ENCODE results near the gene ZNF333. TPM values are rescaled to one million over a fixed set of nuclear protein-coding genes. Genes with fewer than 3 reads are reported as not detected.
"Not testable (repeated sequence)": the region's sequence is repeated elsewhere in the genome, so short reads cannot be mapped to it uniquely, and the experiment has no call there.

The ZNF333 gene
- total RNA-seq, 1 donor from 2014 or later: 22.5 TPM

GRCh38 chr19:14772467-14772866, 82.6 kb downstream of the ZNF333 start:
- H3K27ac Mint-ChIP-seq: no peak overlapping the region
- no peak for TF ChIP-seq CTCF (conservative IDR thresholded peaks at IDR 0.05)
- H3K4me3 Mint-ChIP-seq: no peak overlapping the region
- DNase-seq (ENCODE audit: extremely low spot score, unreplicated experiment): peak; percentile 31
- H3K27me3 Mint-ChIP-seq: peaks cover 3% of the 10 kb centered on the region
- H3K9me3 Mint-ChIP-seq: no peaks in the 10 kb centered on the region
- no peaks in the 10 kb centered on the region for H3K4me1 Mint-ChIP-seq (ENCODE audit: unreplicated experiment)
- no peaks in the 10 kb centered on the region for H3K36me3 Mint-ChIP-seq

DNA sequence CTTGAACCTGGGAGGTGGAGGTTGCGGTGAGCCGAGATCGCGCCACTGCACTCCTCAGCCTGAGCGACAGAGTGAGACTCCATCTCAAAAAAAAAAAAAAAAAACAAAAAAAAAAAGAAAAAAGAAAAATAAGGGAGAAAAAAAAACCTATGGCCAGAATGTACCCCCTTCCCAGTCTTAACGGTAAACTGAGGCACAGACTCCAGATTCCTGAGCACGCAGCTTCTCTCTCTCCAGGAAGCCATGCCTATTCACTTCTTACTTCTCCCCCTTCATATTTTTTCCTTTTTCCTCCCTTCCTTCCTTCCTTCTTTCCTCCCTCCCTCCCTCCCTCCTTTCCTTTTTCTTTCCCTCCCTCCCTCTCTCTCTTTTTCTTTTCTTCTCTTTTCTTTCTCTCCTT, 83.1 kb downstream of the ZNF333 start:
- no peaks in the 10 kb centered on the region for H3K9me3 Mint-ChIP-seq
- peaks cover 6% of the 10 kb centered on the region for H3K27me3 Mint-ChIP-seq
- no peak overlapping the region for H3K4me3 Mint-ChIP-seq
- H3K27ac Mint-ChIP-seq: no peak overlapping the region
- no peaks in the 10 kb centered on the region for H3K4me1 Mint-ChIP-seq (ENCODE audit: unreplicated experiment)
- no peaks in the 10 kb centered on the region for H3K36me3 Mint-ChIP-seq
- no peak for DNase-seq (ENCODE audit: extremely low spot score, unreplicated experiment)
- no peak for TF ChIP-seq CTCF (conservative IDR thresholded peaks at IDR 0.05)

DNA sequence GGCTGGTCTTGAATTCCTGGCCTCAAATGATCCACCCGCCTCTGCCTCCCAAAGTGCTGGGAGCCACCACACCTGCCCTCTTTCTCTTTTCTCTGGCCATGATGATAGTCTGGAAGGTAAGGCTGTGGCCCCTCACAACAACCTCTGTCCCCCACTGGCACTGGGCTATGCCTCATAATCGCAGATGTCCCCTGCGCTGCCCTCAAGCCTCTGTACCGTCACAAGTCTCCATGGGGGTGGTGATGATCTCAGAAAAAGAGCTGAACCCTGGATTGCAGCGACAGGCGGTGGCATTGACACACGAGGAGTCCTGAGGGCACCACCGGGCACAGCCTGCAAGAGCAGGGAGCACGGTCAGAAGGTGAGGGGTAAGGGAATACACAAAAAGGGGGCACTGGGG, 83.9 kb downstream of the ZNF333 start:
- not testable (repeated sequence) for H3K9me3 Mint-ChIP-seq; H3K4me3 Mint-ChIP-seq; DNase-seq (ENCODE audit: extremely low spot score, unreplicated experiment); H3K27me3 Mint-ChIP-seq; H3K27ac Mint-ChIP-seq; H3K4me1 Mint-ChIP-seq (ENCODE audit: unreplicated experiment); H3K36me3 Mint-ChIP-seq

DNA sequence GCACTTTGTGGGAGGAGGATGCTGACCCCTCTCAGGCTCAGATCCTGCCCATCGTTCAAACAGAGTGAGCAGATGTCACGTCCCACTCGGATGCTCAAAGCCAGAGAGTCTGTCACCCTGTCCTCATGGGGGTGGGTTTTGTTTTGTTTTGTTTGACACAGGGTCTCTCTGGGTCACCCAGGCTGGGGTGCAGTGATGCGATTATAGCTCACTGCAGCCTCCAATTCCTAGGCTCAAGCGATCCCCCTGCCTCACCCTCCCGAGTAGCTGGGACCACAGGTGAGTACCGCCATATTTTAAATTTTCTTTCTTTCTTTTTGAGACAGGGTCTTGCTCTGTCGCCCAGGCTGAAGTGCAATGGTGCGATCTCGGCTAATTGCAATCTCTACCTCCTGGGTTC, 84.5 kb downstream of the ZNF333 start:
- no peaks in the 10 kb centered on the region for H3K9me3 Mint-ChIP-seq
- TF ChIP-seq CTCF (conservative IDR thresholded peaks at IDR 0.05): no peak
- H3K27me3 Mint-ChIP-seq: peaks cover 6% of the 10 kb centered on the region

DNA sequence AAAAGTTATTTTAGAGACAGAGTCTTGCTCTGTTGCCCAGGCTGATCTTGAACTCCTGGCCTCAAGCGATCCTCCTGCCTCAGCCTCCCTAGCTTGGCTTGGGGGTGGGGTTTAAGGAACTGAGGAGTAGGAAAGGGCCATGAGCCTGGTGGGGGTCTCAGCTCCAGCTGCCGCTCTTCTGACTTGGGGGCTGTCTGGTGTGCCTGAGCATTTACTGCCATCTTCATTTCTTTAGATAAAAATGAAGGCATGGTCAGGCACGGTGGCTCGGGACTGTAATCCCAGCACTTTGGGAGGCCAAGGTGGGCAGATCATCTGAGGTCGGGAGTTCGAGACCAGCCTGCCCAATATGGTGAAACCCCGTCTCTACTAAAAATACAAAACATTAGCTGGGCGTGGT, 85.5 kb downstream of the ZNF333 start:
- H3K9me3 Mint-ChIP-seq: not testable (repeated sequence)
- DNase-seq (ENCODE audit: extremely low spot score, unreplicated experiment): peak; percentile 25
- peak overlapping the region; percentile 39 for H3K4me3 Mint-ChIP-seq

More for the DNA sequence above, 84.5 kb downstream of the ZNF333 start:
- DNase-seq (ENCODE audit: extremely low spot score, unreplicated experiment): no peak
- H3K4me1 Mint-ChIP-seq (ENCODE audit: unreplicated experiment): no peaks in the 10 kb centered on the region
- no peak overlapping the region for H3K4me3 Mint-ChIP-seq
- no peaks in the 10 kb centered on the region for H3K36me3 Mint-ChIP-seq
- no peak overlapping the region for H3K27ac Mint-ChIP-seq

DNA sequence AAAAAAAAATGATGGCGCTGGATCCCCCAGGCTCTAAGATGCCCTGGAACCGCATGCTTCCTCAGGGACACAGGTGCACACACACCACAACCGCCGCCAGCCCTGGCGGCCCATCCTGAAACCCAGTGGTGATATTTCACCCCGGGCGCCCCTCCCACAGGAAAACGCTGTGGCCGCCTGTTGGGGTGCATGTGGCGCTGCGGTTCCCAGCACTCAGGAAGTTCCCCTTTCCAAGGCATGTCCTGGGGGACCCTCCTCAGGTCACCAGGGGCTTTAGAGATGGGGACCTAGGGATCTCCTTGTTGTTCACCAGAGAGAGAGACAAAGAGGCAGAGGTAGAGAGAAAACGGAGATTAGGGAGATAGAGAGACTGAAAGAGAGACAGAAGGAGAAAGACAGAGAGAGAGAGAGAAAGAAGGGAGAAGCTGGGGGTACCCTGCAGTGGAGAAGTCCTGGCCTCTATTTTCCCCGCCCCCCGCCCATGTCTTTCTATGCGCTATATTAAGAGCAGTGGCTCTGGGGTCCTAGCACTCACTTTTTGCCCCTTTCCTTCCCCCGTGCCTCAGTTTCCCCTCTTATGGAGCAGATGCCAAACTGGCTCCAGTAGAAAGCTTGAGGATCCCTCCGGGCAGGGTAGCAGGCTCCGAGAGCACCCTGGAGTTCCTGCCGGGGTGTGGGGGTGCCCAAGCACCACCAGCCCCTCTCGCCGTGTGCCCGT, 86.2 kb downstream of the ZNF333 start:
- TF ChIP-seq CTCF (conservative IDR thresholded peaks at IDR 0.05): no peak
- Mint-ChIP-seq H3K4me1 (ENCODE audit: unreplicated experiment) (no peaks in the 10 kb centered on the region), H3K27ac (peak overlapping the region; percentile 91), H3K9me3 (no peaks in the 10 kb centered on the region), H3K27me3 (peaks cover 6% of the 10 kb centered on the region), H3K36me3 (no peaks in the 10 kb centered on the region), H3K4me3 (peak overlapping the region; percentile 84)
- DNase-seq (ENCODE audit: extremely low spot score, unreplicated experiment): no peak

More for the DNA sequence above, 85.5 kb downstream of the ZNF333 start:
- not testable (repeated sequence) for H3K27ac Mint-ChIP-seq; H3K36me3 Mint-ChIP-seq; H3K27me3 Mint-ChIP-seq; H3K4me1 Mint-ChIP-seq (ENCODE audit: unreplicated experiment)

DNA sequence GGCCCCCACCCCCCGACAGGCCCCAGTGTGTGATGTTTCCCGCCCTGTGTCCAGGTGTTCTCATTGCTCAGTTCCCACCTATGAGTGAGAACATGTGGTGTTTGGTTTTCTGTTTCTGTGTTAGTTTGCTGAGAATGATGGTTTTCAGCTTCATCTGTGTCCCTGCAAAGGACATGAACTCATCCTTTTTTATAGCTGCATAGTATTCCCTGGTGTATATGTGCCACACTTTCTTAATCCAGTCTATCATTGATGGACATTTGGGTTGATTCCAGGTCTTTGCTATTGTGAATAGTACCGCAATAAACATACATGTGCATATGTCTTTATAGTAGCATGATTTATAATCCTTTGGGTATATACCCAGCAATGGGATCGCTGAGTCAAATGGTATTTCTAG, 87.8 kb downstream of the ZNF333 start:
- H3K27ac Mint-ChIP-seq: peak overlapping the region; percentile 86
- not testable (repeated sequence) for H3K9me3 Mint-ChIP-seq

GRCh38 chr19:14778110-14778845, 88.4 kb downstream of the ZNF333 start, which contains the start of gene ADGRE2:
Gene ADGRE2, minus strand, starts transcription at chr19:14778560. Its CDS starts 1,804 bp downstream, at chr19:14776756.
- H3K27ac Mint-ChIP-seq: peak within 1 kb of the TSS; percentile 86
- H3K36me3 Mint-ChIP-seq: not testable (repeated sequence)

More for the DNA sequence above, 87.8 kb downstream of the ZNF333 start:
- not testable (repeated sequence) for H3K4me1 Mint-ChIP-seq (ENCODE audit: unreplicated experiment); H3K27me3 Mint-ChIP-seq; DNase-seq (ENCODE audit: extremely low spot score, unreplicated experiment); H3K36me3 Mint-ChIP-seq; H3K4me3 Mint-ChIP-seq

More at GRCh38 chr19:14778110-14778845, 88.4 kb downstream of the ZNF333 start, which contains the start of gene ADGRE2:
- not testable (repeated sequence) for H3K27me3 Mint-ChIP-seq; H3K4me3 Mint-ChIP-seq; DNase-seq (ENCODE audit: extremely low spot score, unreplicated experiment); H3K9me3 Mint-ChIP-seq; H3K4me1 Mint-ChIP-seq (ENCODE audit: unreplicated experiment)
